ENCODE results near the gene KCTD6.

KCTD6 gene

DNA sequence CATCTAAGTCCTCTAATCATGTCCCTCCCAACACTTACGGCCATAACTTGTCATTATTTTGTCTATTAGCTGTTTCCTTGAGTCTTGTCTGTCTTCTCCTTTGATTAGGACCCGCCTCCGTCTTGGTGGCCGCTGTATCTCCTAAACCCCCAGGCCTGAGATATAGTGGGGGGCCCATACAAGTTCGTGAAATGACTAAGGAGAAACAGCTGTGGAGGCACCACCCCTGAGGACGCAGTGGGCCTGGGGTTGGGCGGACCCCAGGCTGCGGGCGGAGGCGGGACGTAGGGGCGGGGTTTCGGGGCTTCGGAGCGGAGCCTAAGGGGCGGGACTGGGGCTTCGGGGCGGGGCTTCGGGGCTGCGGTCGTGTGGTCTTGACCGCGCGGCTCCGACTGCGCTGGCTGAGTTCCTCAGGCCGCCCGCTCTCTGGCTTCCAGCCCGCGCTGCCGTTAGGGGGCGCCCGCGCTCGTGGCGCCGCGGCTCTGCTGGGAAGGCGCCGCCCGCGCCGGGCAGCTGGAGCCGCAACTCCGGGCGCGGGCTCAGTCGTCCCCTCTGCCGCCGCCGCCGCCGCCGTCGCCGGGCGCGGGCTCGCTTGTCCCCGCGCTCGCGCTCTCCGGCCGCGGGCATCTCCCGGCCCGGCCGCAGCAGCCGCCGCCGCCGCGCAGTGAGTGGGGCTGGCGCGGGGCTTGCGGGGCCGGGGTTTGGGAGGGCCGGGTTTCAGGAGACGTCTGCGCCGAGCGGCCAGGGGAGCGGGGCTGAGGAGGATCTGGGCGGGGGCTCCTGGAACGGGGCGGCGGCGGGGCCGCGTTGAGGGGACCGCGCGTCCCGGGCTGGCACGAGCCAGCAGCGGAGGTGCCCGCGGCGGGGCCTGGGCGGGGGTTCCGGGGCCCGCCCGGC is at the start of gene KCTD6:
KCTD6 (plus strand) TSS at position 591 of the 897 bp plus-strand sequence. CDS start 6,660 bp downstream, outside the sequence.
- peak; percentile 57 for DNase-seq

DNA sequence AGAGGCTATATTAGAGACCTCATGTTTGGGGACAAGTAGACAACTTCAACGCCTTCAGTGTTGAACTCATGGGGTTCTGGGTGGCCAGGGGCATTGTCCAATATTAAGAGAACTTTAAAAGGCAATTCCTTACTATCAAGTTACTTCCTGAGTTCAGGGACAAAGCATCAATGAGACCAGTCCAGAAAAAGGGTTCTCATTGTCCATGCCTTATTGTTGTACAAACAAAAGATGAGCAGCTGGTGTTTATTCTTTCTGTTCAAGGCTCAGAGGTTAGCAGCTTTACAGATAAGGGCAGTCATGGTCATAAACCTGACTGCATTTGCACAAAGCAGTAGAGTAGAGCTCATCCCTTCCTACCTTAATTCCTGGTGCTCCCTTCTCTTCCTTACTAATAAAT is 39.7 kb upstream of the KCTD6 start:
- DNase-seq, result no peak

DNA sequence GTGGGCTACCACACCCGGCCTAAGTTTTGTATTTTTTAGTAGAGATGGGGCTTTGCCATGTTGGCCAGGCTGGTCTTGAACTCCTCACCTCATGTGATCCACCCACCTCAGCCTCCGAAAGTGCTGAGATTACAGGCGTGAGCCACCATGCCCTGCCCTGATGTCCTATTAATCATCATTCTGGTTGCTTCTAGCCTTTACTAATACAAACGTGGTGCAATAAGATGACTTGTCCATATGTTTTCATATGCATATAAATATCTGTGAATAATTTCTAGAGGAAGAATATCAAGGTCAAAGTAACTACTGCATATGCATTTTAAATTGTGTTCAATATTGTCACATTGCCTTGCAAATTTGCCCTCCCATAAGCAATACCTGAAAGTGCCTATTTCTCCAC is 32.7 kb upstream of the KCTD6 start:
- DNase-seq, result no peak

DNA sequence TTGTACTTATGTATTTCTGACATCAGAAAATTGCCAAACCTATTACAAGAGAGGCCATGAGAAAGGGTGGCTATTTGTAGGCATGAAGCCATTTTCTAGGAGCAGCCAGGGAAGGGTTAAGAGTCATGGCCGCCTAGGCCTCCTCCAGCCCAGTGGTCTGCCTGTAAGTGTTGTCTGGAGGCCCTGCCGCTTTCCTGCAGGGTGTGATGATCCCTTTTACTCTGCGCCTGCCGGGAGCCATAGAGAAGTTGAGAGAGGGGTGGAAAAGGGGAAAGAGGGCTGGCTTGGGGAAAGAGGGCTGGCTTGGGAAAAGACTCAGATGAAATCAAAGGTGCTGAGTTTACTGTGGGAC is 29.1 kb upstream of the KCTD6 start:
- DNase-seq, result no peak

DNA sequence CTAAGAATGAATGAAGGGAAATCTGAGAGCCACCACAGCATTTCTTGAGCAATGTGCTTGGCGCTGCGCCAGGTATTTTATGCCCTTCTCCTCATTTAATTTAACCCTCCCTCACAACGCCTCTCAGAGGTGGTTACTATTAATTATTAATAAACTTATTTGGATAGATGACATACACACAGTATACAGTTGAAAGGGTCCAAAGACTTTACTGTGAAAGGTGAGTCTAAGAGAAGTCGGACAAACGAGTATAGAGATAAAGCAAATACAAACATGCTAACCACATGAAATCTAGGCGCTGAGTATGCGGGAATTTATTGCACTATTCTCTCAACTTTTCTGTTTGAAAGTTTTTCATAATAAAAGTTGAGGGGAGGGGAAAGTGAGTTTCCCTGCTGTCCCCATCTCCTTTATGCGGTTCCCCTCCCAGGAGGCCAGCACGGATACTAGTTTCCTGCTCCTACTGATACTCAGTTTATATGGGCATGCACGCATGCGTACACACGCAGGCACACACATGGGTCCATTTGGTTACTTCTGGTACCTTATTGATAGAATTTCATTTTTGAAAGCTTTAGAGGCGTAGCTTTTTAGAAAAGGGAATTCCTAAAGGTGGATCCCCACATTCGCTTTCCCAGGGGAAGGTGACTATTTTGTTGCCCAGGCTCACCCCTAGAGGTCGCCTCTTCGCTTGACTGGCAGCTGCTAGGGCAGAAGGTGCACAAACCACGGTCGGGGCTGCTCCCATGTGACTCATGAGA is 28.5 kb upstream of the KCTD6 start:
- peak; percentile 58 for DNase-seq

DNA sequence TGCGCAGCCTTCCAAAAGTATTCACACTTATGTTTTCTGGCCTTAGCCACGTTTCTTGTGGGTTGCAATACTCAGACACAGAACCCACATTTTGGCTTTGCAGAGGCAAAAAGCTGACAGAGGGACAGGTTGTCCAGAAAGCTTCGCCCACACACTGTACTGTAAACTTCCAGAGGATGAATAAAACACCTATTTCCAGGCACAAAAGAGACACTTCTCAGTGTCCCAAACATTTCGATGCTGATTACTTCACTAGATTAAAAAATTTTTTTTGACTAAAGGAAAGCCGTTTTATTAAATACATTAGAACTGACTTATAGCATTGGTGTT is 28.0 kb upstream of the KCTD6 start:
- DNase-seq, result no peak

DNA sequence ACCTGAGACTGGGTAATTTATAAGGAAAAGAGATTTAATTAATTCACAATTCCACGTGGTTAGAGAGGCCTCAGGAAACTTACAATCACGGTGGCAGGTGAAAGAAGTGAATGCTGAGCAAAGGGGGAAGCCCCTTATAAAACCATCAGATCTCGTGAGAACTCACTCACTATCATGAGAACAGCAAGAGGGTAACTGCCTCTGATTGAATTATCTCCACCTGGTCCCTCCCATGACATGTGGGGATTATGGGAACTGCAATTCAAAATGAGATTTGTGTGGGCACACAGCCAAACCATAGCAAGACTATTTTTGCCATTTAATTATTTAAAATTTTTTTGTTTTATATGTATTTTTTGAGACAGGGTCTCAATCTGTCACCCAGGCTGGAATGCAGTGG is 27.0 kb upstream of the KCTD6 start:
- no peak for DNase-seq

DNA sequence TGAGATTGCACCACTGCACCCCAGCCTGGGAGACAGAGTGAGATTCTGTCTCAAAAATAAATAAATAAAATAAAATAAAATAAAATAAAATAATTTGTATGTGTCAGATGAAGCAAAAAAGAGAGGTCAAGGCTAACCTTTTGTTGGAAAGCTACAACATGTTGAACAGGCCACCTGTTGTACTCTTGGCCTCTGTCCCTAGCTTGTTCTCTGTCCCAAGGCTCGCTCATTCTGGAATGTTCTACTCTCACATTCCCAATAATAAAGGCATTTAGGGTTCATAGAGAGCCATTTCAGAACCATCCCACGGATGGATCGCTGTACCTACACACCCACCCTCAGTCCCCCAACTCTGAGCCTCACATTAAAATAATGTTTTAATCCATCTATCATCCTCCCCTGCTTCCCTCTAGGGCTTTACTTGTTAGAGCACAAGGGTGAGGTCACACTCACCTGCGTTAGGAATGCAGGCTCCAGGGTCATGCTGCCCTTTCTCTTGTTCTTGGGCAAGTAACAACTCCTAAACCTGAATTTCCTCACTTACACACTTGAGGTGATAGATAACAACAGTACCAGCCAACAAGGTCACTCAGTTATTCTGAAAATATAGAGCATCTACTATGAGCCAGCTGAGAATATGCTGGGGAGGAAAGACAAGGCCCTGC is 24.9 kb upstream of the KCTD6 start:
- no peak for DNase-seq

DNA sequence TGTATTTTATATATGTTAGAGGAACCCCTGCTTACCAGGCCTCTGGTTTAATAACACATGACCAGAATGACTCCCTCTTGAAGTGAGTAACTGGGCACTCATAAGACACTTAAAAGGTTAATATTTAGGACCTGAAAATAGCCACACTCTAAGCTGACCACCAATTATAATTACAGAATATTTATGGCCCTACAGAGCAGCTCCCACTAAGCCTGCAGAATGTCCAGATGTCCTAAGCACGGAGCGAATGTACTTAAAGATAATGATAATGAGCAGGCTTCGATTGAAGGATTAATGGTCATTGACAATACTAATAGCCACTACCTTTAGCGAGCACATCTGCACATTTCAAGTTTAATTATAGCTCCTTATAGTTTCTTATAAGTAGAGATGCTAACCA is 22.8 kb upstream of the KCTD6 start:
- no peak for DNase-seq

DNA sequence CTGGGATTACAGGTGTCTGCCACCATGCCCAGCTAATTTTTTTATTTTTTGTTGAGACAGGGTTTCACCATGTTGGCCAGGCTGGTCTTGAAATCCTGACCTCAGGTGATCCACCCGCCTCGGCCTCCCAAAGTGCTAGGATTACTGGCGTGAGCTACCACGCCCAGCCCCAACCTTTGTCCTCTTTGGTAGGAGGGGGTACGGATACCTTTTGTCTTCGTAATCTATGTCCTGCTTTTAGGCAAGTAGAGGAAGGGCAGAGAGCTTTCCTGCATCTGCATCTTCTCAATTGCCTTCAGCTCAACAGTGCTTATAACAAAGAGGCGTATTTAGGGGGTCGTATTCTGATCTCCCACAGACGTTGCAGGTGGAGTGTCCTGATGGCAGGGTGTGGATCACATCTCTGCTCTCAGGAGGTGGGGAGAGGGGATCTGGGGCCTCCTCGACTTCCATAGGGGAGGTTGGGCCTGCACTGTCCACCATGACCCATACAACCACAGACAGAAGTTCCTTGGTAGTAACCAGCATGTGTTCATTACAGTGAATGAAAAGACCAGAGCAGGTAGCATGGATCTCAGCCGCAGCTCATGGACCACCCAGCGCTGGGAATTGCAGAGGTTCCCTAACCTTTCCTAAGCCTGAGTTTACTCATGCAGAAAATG is 21.4 kb upstream of the KCTD6 start:
- DNase-seq, result no peak

DNA sequence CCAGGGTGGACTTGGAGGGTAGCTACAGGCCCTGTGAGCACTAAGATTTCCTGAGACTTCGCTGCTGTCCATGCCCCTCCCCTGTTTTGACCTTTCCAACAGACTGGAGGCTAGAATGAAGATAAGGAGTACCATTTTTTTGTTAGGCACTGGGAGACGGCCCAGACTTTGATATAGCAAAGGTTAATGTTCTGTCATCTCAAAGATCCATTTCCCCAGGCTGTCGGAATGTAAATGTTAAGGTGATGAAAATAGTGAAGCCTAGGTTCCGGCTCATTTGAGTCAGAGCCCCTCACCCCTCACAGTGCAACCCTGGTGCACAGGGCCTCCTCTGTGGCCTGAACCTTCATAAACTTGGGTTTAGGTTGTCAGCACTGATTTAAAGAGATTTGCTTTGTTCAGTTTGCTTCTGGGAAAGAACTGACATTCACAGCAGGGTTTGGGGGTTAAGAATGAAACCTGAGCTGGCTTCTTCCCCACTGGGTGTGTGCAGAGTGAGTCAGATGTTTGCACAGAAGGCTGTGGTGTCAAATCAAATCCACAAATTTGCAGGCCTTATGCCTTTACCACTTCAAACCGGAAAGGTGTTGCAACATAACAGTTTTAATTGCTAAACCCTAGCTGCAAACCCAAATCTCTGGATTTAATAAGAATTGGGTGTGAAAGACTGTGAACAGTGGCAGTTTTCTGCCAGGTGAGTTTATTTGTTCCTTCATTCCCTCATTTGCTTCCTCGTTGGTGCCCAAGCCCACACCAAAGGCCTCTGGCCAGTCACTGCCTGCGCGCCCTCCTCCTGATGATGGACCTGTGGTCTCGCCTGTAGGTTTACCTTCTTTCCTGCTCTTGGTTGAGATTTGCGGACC is 20.6 kb upstream of the KCTD6 start:
- DNase-seq, result peak; percentile 57

DNA sequence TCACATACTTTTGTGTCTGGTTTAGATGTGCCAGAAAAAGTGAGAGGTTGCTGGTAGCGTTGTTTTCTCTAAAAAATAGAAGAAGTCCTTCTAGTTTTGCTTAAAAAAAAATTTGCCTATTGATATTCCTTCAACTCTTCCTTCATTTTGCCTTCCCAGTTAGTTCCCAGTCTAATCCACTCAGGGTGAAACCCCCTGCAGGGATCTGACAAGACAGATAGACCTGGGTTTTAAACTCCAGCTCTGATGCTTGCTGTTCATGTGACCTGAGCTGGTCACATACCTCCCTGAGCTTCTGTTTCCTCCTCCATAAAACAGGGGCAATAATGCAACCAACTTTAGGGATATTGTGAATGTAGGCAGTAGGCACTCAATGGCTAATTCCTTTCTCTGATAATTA is 18.6 kb upstream of the KCTD6 start:
- no peak for DNase-seq

DNA sequence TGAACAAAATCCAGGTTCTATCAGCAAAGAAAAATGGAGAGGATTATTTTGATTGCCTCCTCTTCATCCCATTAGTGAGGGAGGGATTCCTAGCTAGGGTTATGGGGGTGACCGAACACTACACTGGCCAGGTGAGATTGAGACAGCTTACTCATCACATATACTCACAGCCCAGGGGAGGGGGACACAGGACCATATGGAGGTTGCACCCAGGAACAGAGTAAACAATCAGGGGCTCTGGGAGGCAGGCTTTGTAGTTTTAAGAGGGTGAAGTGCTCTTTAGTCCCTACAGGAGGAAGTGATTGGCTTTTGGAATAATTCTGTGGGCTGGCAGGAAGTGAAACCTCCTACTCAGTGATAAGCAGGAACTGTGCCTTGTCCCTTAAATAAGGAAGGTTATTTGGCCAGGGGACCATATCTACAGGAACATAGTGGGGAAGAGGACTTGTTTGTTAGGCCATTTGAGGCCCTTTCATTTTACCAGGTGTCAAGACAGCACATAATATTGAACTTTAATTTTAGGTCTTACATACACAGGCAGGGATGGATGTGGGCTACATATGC is 17.5 kb upstream of the KCTD6 start:
- DNase-seq, result no peak

DNA sequence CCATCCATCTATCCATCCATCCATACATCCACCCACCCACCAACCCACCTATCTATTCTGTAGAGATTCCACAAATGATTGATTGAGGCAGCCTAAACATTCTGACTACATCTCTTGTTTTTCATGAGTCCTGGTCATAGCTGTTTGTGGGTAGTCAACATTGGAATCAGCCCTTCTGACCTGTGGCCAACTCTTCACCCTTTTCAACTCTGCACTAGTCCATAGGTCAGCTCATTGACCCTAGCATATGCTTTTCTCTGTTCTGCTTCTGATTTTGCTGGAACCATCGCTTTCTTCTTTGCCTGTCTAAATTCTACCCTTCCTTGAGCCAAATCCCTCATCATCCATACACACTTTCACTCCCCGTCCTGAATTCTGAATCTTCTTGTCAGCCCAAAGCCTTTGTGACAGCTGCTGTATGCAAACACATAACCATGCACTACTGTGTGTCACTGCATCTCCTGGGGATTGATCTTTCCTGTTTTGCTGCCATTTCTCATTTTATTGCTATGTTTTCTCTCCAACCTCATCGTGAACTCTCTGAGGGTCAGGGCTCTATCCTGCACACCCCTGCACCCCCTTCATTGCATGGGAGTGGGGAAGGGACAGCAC is 16.8 kb upstream of the KCTD6 start:
- DNase-seq, result no peak

DNA sequence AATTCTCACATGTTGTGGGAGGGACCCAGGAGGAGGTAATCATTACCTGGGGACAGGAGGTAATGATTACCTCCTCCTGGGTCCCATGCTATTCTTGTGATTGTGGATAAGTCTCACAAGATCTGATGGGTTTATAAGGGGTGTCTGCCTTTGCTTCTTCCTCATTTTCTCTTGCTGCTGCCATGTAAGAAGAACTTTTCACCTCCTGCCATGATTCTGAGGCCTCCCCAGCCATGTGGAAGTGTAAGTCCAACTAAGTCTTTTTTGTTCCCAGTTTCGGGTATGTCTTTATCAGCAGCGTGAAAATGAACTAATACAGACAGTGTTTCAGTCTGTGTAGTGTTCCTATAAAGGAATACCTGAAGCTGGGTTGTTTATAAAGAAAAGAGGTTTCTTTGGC is 13.1 kb upstream of the KCTD6 start:
- no peak for DNase-seq

DNA sequence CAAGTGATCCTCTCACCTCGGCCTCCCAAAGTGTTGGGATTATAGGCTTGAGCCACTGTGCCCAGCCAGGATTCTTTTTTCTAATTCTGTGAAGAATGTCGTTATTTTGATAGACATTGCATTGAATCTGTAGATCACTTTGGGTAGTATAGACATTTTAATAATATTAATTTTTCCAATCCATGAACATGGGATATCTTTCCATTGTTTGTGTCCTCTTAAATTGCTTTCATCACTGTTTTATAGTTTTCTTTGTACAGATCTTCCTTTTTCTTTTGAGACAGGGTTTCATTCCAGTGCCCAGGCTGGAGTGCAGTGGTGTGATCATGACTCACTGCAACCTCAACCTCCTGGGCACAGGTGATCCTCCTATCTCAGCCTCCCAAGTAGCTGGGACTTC is 11.6 kb upstream of the KCTD6 start:
- no peak for DNase-seq

DNA sequence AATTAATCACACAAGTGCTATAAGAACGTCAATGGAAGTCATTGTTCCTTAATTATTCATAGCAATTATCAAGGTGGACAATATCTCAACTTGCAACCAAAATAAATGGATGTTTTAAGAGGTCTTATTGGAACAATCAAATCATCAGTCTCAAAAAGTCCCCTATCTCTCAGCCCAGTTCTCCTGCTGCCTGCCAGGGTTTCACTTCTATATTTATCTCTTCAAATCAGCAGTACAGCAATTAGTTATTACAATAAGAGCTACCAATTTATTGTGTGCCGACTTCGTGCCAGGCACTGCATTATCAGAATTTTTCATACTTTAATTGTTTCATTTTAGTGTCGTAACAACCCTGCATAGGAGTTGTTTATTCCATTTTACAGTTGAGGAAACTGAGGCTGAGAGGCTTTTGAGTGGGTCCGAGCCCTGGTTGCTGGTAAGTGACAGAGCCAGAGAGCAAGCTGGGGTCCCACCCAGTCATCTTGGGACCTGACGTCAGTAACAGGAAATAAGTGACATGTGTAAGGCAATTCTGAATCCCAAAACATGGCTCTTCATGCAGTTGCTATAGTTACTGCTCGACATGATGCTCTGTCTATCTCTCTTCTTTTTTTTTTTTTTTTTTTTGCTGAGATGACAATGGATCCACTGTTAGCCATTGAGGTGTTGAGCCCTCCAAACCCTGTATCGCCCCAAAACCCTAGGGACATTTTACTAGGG is 8.8 kb upstream of the KCTD6 start:
- no peak for DNase-seq

DNA sequence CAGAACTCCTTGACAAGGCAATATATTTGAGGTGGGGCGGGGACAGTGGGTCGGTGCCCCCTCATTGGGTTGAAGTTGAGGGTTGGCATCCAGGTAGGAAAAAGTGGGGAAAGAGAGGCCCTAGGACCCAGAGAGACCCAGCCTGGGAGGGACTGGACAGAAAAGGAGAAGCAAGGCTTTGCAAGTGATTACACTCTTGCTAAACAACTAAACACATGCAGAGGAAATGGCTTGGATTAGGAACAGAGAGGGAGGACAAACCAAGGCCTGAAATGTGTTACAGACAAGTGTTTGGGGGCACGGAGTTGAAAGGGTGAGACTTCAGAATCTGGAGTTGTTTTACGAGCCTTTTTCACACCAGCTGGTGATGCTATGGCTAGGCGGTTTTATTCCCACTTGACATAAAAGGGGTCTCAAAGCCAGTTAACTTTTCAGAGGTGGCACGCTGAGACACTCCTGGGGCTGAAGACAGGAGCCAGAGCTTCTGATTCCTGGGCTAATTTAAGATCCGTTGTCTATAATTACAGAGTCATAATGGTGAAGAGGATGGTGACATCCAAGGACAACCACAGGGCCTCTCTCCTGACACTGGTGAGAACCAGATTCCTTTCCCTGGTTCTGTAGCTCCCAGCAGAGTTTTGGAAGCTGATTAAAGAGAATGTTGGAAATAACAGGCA is 7.7 kb upstream of the KCTD6 start:
- no peak for DNase-seq

DNA sequence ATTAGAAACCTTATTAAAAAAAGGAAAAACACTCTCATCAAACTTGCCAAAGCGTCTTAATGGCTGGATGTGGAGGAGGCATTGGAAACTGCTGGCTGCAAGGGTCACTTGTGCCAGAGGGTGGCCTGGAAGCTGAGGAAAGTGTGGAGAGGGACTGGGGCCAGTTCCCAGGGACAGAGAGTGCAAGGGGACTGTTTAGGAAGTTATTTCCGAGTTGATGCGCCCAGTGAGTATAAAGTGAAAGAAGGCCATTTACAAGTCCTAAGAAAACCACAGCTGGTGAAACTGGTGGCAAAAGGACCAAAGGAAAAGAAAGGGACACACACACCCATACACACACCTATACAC is 7.2 kb upstream of the KCTD6 start:
- no peak for DNase-seq

DNA sequence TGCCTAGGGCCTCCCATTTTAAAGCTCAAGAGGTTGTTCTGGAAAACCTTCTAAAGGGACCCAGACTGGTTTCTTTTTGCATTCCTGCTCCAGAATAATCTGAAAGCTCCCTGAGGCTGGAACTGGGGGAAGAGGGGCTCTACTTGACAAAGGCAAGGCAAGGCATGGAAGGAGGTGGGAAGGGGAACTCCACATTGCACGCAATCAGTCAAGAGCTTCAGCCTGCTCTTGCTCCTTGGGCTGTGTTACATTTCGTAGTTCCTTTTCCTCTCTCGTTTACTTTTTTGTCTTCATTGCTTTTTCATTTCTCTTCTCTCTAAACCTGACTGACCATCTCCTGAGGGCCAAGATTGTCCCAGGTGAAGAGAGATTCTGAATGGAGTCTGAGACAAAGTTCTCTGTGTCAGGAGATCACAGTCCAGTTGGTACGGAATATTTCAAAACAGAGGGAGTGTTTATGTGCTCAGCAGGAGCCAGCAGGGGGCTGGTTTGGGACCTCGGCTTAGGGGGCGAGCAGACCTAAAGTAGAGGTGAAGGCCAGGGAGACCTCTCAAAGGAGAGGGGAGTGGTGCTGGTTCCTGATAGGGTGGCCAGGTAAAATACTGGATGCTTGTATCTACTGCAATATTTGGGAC is 6.0 kb upstream of the KCTD6 start:
- DNase-seq, result no peak

Data from DMS 273 treated with DMSO at 0.1 percent for 48 hours (cell line).